ENCODE data around the gene MAPK7. TPM values are rescaled to one million over a fixed set of nuclear protein-coding genes. Genes with fewer than 3 reads are reported as not detected.

MAPK7 gene
- total and polyA plus RNA-seq, 10 of the 15 experiments (the other 5 are each of a cell fraction or from before 2014, with no cell fraction given) = 0.37 to 13.5 (median 5.6) TPM

GRCh38 chr17:19368229-19368628 lies 10.1 kb upstream of the MAPK7 start:
- Histone ChIP-seq H2AFZ (ENCODE audit: control insufficient read depth, low read depth, low read length) (no peak overlapping the region), H3K27me3 (replicated peaks in 1 of 2; ENCODE audit: control insufficient read depth in 2 of 2, insufficient read depth in 2 of 2, low read length in 1 of 2) (no peaks in the 10 kb centered on the region; a peak in 1 of 4 replicates), H3K27ac (ENCODE audit: control insufficient read depth, insufficient read depth) (no peak overlapping the region), H3K4me3 (no peak overlapping the region), H3K9me3 (replicated peaks; ENCODE audit: control insufficient read depth, insufficient read depth, low read length) (no peaks in the 10 kb centered on the region), H3K4me1 (ENCODE audit: control insufficient read depth, insufficient read depth, low read length) (peaks cover 26% of the 10 kb centered on the region), H3K9ac (ENCODE audit: control insufficient read depth, insufficient read depth, low read length) (no peak overlapping the region), H3K4me2 (ENCODE audit: control insufficient read depth, insufficient read depth) (no peak overlapping the region), H3K79me2 (ENCODE audit: control insufficient read depth, insufficient read depth, low read length) (no peaks in the 10 kb centered on the region), H4K20me1 (ENCODE audit: control insufficient read depth, insufficient read depth) (0 out of 2 replicates have a peak, but pooled peaks cover 3% of the 10 kb centered on the region), H3K36me3 (ENCODE audit: control insufficient read depth in 2 of 2, insufficient read depth in 2 of 2, low read length in 1 of 2) (no peaks in the 10 kb centered on the region)
- POLR2A ChIA-PET = no interaction called here
- ATAC-seq (no peak), DNase-seq (ENCODE audit: low read depth, low spot score) (no peak), FAIRE-seq (no peak)
- 69% methylated on average over 4 of the region's 4 CpGs for WGBS (ENCODE audit: insufficient coverage, insufficient replicate concordance, low lambda C conversion rate, missing lambda C conversion rate)
- TF ChIP-seq, protein P1, sequence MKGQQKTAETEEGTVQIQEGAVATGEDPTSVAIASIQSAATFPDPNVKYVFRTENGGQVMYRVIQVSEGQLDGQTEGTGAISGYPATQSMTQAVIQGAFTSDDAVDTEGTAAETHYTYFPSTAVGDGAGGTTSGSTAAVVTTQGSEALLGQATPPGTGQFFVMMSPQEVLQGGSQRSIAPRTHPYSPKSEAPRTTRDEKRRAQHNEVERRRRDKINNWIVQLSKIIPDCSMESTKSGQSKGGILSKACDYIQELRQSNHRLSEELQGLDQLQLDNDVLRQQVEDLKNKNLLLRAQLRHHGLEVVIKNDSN (IDR thresholded peaks at IDR 0.05; ENCODE audit: borderline replicate concordance, extremely low read length, insufficient read depth, low read depth, low read length) = no peak
- no peak for TF ChIP-seq ZNF592 (IDR thresholded peaks at IDR 0.05)
- TF ChIP-seq SP1 (IDR thresholded peaks at IDR 0.05; ENCODE audit: low read depth, low read length) = no peak
- TF ChIP-seq KLF5 (IDR thresholded peaks at IDR 0.05; ENCODE audit: partially characterized antibody) = no peak
- TF ChIP-seq MEF2B (IDR thresholded peaks at IDR 0.05; ENCODE audit: partially characterized antibody, poor library complexity, severe bottlenecking) = no peak
- TF ChIP-seq TCF3 (IDR thresholded peaks at IDR 0.05; ENCODE audit: borderline replicate concordance, insufficient read depth, low read depth, low read length) = no peak
- no peak for TF ChIP-seq NR2F1 (conservative IDR thresholded peaks at IDR 0.05)
- TF ChIP-seq TCF12 (IDR thresholded peaks at IDR 0.05; ENCODE audit: low read depth, low read length) = no peak
- TF ChIP-seq IKZF1 (conservative IDR thresholded peaks at IDR 0.05) = no peak
- TF ChIP-seq NFYA (IDR thresholded peaks at IDR 0.05; ENCODE audit: borderline replicate concordance, low read depth, low read length) = no peak
- TF ChIP-seq BHLHE40 (IDR thresholded peaks at IDR 0.05; ENCODE audit: borderline replicate concordance in 1 of 2, low read depth in 2 of 2, low read length in 1 of 2) = no peak
- no peak for TF ChIP-seq MLLT1 (IDR thresholded peaks at IDR 0.05)
- no peak for TF ChIP-seq ASH2L (IDR thresholded peaks at IDR 0.05; ENCODE audit: borderline replicate concordance, low read depth)
- SMC1A ChIA-PET (ENCODE audit: uncharacterized antibody, unreplicated experiment) = no interaction called here
- intact Hi-C loops (cut with micrococcal nuclease; ENCODE audit: unreplicated experiment) (loop anchor here (10.0 kb wide), 1 partner anchor 277 kb away; the partner anchor contains the start of gene ALDH3A2), in situ Hi-C loops (cut with MboI) (loop anchor here (5.0 kb wide), 1 partner anchor 394 kb away; no protein-coding TSS in a partner anchor)
- no TSS peak for BruUV-seq (replicated peaks)
- CTCF ChIA-PET = no interaction called here
- RAD21 ChIA-PET (ENCODE audit: unreplicated experiment) = no interaction called here
